HepG2 (cell line): Measurements from ENCODE around the gene NIP7. TPM values are rescaled to one million over a fixed set of nuclear protein-coding genes. Genes with fewer than 3 reads are reported as not detected.

Source experiments
- ATM ChIP-seq: fragments of 450-650 bp; IDR thresholded peaks from 2 replicates; pipeline ENCODE4 v1.7.1; 2017; ENCODE audit warnings: mild to moderate bottlenecking, borderline replicate concordance
- ATRX ChIP-seq: sonication (generic); formaldehyde crosslinking; IDR thresholded peaks from 2 replicates; pipeline ENCODE4 v1.4.0; 2020; ENCODE audit warnings: missing genetic modification reagents, borderline replicate concordance
- FOXA3 ChIP-seq: IDR thresholded peaks from 2 replicates; pipeline ENCODE4 v1.6.1; 2016; ENCODE audit warnings: missing genetic modification reagents, missing compliant biosample characterization
- IKZF5 ChIP-seq: IDR thresholded peaks from 2 replicates; pipeline ENCODE4 v1.6.1; 2018; ENCODE audit warnings: missing genetic modification reagents, mild to moderate bottlenecking, missing compliant biosample characterization
- KLF13 ChIP-seq: sonication (generic); formaldehyde crosslinking; IDR thresholded peaks from 2 replicates; pipeline ENCODE4 v1.4.0; 2020; ENCODE audit warnings: mild to moderate bottlenecking, missing genetic modification reagents
- KMT2A ChIP-seq: sonication (generic); formaldehyde crosslinking; IDR thresholded peaks from 2 replicates; pipeline ENCODE4 v1.4.0; 2020; ENCODE audit warnings: missing genetic modification reagents
- MXD3 ChIP-seq: IDR thresholded peaks from 2 replicates; pipeline ENCODE4 v1.6.1; 2016; ENCODE audit warnings: mild to moderate bottlenecking, missing biosample characterization, missing genetic modification reagents
- RERE ChIP-seq: IDR thresholded peaks from 2 replicates; pipeline ENCODE4 v1.6.1; 2016; ENCODE audit warnings: low read depth, missing genetic modification reagents, missing compliant biosample characterization
- TAF15 ChIP-seq: fragments of 200-400 bp; formaldehyde crosslinking; IDR thresholded peaks from one replicate; pipeline ENCODE4 v1.6.1; 2018; ENCODE audit warnings: mild to moderate bottlenecking, low read depth, low read length; ENCODE audit not compliant: poor library complexity, severe bottlenecking
- TOE1 ChIP-seq: sonication (generic); formaldehyde crosslinking; IDR thresholded peaks from 2 replicates; pipeline ENCODE4 v1.4.0; 2020; ENCODE audit warnings: mild to moderate bottlenecking, missing genetic modification reagents
- TOPORS ChIP-seq: sonication (generic); formaldehyde crosslinking; IDR thresholded peaks from 2 replicates; pipeline ENCODE4 v1.8.0; 2023; ENCODE audit warnings: mild to moderate bottlenecking, missing genetic modification reagents
- ZEB1 ChIP-seq: IDR thresholded peaks from 2 replicates; pipeline ENCODE4 v1.6.1; 2012; ENCODE audit warnings: mild to moderate bottlenecking, low read depth, inconsistent platforms; ENCODE audit not compliant: insufficient replicate concordance
- ZFP36L2 ChIP-seq: sonication (generic); formaldehyde crosslinking; IDR thresholded peaks from 2 replicates; pipeline ENCODE4 v1.4.0; 2020; ENCODE audit warnings: missing genetic modification reagents
- ZNF326 ChIP-seq: sonication (generic); formaldehyde crosslinking; IDR thresholded peaks from 2 replicates; pipeline ENCODE4 v1.4.0; 2020; ENCODE audit warnings: missing genetic modification reagents, borderline replicate concordance
- ZNF354B ChIP-seq: sonication (generic); formaldehyde crosslinking; IDR thresholded peaks from 2 replicates; pipeline ENCODE4 v1.8.0; 2022; ENCODE audit warnings: mild to moderate bottlenecking, missing genetic modification reagents
- ZNF660 ChIP-seq: sonication (generic); formaldehyde crosslinking; IDR thresholded peaks from 2 replicates; pipeline ENCODE4 v1.5.1; 2020; ENCODE audit warnings: mild to moderate bottlenecking, low read depth, missing genetic modification reagents, borderline replicate concordance
- polyA plus RNA-seq, 8 experiments: library from polyadenylated mRNA; depleted of rRNA in 3 of 8; stranded (reverse) in 7 of 8; unstranded in 1 of 8; fragments of >200 nt; fragmentation: Illumina TruSeq in 4 of 8; extraction: Trizol in 4 of 8; gene quantifications; 2 replicates each; pipeline versions ENCODE4 v1.2.1 to v1.2.3, GENCODE V29; 2011 to 2016; ENCODE audit warnings: low read depth in 4 of 8, missing spikeins in 1 of 8, mixed read lengths in 1 of 8; ENCODE audit not compliant: insufficient read depth in 1 of 8
- total RNA-seq, 5 experiments: library from RNA; depleted of rRNA; stranded (reverse); fragments of >200 nt; fragmentation: Illumina TruSeq; extraction: Trizol; gene quantifications; 2 replicates each; pipeline ENCODE4 v1.2.3, GENCODE V29; 2016; ENCODE audit warnings: low read depth in 1 of 5
- TF ChIP-seq, protein P1 (sequence below): sonication (generic); formaldehyde crosslinking; IDR thresholded peaks from 2 replicates; pipeline ENCODE4 v1.4.0; 2020; ENCODE audit warnings: mild to moderate bottlenecking, low read depth, missing genetic modification reagents

Gene NIP7
- total and polyA plus RNA-seq, 2 of the 13 experiments (the other 11 are each of a cell fraction or from before 2014, with no cell fraction given) = 15.3 to 114 TPM

- peak; percentile 100 for TF ChIP-seq IKZF5 (CRISPR knock-in tag)
- no peak for TF ChIP-seq ATRX (CRISPR knock-in tag)
- no peak for TF ChIP-seq ZNF660 (CRISPR knock-in tag)
- no peak for TF ChIP-seq TOE1 (CRISPR knock-in tag)
- TF ChIP-seq KMT2A (CRISPR knock-in tag) = peak; percentile 100
- no peak; the same call in 1 of the 2 replicates for TF ChIP-seq KLF13 (CRISPR knock-in tag)
- no peak for TF ChIP-seq ZEB1
- peak; percentile 96; the same call in 1 of the 2 replicates for TF ChIP-seq TOPORS (CRISPR knock-in tag)
- TF ChIP-seq ZNF354B (CRISPR knock-in tag) = 0 out of 2 replicates have a peak, but pooled peaks have one; percentile 74
- TF ChIP-seq FOXA3 (CRISPR knock-in tag) = peak; percentile 70
- TF ChIP-seq ATM = no peak
- TF ChIP-seq ZFP36L2 (CRISPR knock-in tag) = no peak
- TF ChIP-seq, protein P1, sequence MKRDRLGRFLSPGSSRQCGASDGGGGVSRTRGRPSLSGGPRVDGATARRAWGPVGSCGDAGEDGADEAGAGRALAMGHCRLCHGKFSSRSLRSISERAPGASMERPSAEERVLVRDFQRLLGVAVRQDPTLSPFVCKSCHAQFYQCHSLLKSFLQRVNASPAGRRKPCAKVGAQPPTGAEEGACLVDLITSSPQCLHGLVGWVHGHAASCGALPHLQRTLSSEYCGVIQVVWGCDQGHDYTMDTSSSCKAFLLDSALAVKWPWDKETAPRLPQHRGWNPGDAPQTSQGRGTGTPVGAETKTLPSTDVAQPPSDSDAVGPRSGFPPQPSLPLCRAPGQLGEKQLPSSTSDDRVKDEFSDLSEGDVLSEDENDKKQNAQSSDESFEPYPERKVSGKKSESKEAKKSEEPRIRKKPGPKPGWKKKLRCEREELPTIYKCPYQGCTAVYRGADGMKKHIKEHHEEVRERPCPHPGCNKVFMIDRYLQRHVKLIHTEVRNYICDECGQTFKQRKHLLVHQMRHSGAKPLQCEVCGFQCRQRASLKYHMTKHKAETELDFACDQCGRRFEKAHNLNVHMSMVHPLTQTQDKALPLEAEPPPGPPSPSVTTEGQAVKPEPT (CRISPR knock-in tag) = peak; percentile 23; the same call in 1 of the 2 replicates
- TF ChIP-seq TAF15 = peak; percentile 27
- TF ChIP-seq MXD3 (CRISPR knock-in tag) = no peak; the same call in none of the 2 replicates
- TF ChIP-seq RERE = peak; percentile 43; the same call in 1 of the 2 replicates
- TF ChIP-seq ZNF326 (CRISPR knock-in tag) = no peak
Measured at GRCh38 chr16:69339289-69340094, at the start of gene NIP7, which contains the start of gene COG8 (continued).
